Ishikawa (cell line): ENCODE measurements around the gene SETBP1.

Source experiments
- CEBPB ChIP-seq: IDR thresholded peaks from 2 replicates; pipeline ENCODE4 v1.6.1; 2012
- CREB1 ChIP-seq: IDR thresholded peaks from 2 replicates; pipeline ENCODE4 v1.6.1; 2012; ENCODE audit warnings: low read depth
- EGR1 ChIP-seq: IDR thresholded peaks from 2 replicates; pipeline ENCODE4 v1.6.1; 2012
- EP300 ChIP-seq: IDR thresholded peaks from 2 replicates; pipeline ENCODE4 v1.6.1; 2012; ENCODE audit warnings: borderline replicate concordance
- MAX ChIP-seq: IDR thresholded peaks from 2 replicates; pipeline ENCODE4 v1.6.1; 2012
- NFIC ChIP-seq: IDR thresholded peaks from 2 replicates; pipeline ENCODE4 v1.6.1; 2012
- RAD21 ChIP-seq: IDR thresholded peaks from 2 replicates; pipeline ENCODE4 v1.6.1; 2012; ENCODE audit warnings: low read depth
- REST ChIP-seq: IDR thresholded peaks from 2 replicates; pipeline ENCODE4 v1.6.1; 2012; ENCODE audit warnings: low read depth, mild to moderate bottlenecking
- TAF1 ChIP-seq: IDR thresholded peaks from 2 replicates; pipeline ENCODE4 v1.6.1; 2012; ENCODE audit warnings: low read depth, mild to moderate bottlenecking
- TCF12 ChIP-seq: IDR thresholded peaks from 2 replicates; pipeline ENCODE4 v1.6.1; 2012; ENCODE audit warnings: low read depth
- TEAD4 ChIP-seq: IDR thresholded peaks from 2 replicates; pipeline ENCODE4 v1.6.1; 2012
- YY1 ChIP-seq: IDR thresholded peaks from 2 replicates; pipeline ENCODE4 v1.6.1; 2012; ENCODE audit warnings: low read depth

GRCh38 chr18:45112682-45113081, 432.0 kb downstream of the SETBP1 start:
- no peak for TF ChIP-seq YY1
- TF ChIP-seq EP300, result no peak
- no peak for TF ChIP-seq REST
- no peak for TF ChIP-seq EGR1
- no peak for TF ChIP-seq RAD21
- TF ChIP-seq TEAD4, result no peak
- no peak for TF ChIP-seq MAX
- TF ChIP-seq TCF12, result no peak
- no peak for TF ChIP-seq NFIC
- no peak for TF ChIP-seq TAF1
- TF ChIP-seq CREB1, result no peak
- TF ChIP-seq CEBPB, result no peak
